ENCODE data around the gene CDC123.

The CDC123 gene

GRCh38 chr10:12195603-12196506 lies at the start of gene CDC123, which contains the start of gene NUDT5 (continued):
- TF ChIP-seq ZNF488 (tag by site-specific recombination; IDR thresholded peaks at IDR 0.05) (no peak), ZNF138 (tag by site-specific recombination; IDR thresholded peaks at IDR 0.05; ENCODE audit: borderline replicate concordance) (no peak), ZNF548 (tag by site-specific recombination; IDR thresholded peaks at IDR 0.05) (no peak), IKZF3 (tag by site-specific recombination; IDR thresholded peaks at IDR 0.05) (peak; percentile 61), RBAK (tag by site-specific recombination; IDR thresholded peaks at IDR 0.05) (no peak), ZNF404 (tag by site-specific recombination; IDR thresholded peaks at IDR 0.05) (no peak), KLF7 (tag by site-specific recombination; IDR thresholded peaks at IDR 0.05; ENCODE audit: borderline replicate concordance) (peak; percentile 36; the same call in 1 of the 2 replicates), ZNF18 (tag by site-specific recombination; IDR thresholded peaks at IDR 0.05) (no peak), ZBTB6 (tag by site-specific recombination; IDR thresholded peaks at IDR 0.05) (no peak), ZNF677 (tag by site-specific recombination; IDR thresholded peaks at IDR 0.05) (no peak), ZNF639 (tag by site-specific recombination; IDR thresholded peaks at IDR 0.05) (peak; percentile 70), ZNF148 (tag by site-specific recombination; IDR thresholded peaks at IDR 0.05; ENCODE audit: borderline replicate concordance) (no peak), ZNF202 (tag by site-specific recombination; IDR thresholded peaks at IDR 0.05; ENCODE audit: borderline replicate concordance) (no peak), KLF17 (tag by site-specific recombination; IDR thresholded peaks at IDR 0.05) (peak; percentile 81), ZSCAN23 (tag by site-specific recombination; IDR thresholded peaks at IDR 0.05) (no peak), KLF1 (tag by site-specific recombination; IDR thresholded peaks at IDR 0.05) (no peak), HOXC10 (CRISPR knock-in tag; IDR thresholded peaks at IDR 0.05) (no peak; the same call in 1 of the 2 replicates), ZNF530 (tag by site-specific recombination; IDR thresholded peaks at IDR 0.05; ENCODE audit: low read depth) (no peak), INSM2 (tag by site-specific recombination; IDR thresholded peaks at IDR 0.05) (no peak), PRDM6 (tag by site-specific recombination; IDR thresholded peaks at IDR 0.05) (no peak), ZNF529 (tag by site-specific recombination; IDR thresholded peaks at IDR 0.05; ENCODE audit: insufficient replicate concordance) (no peak), ZBTB11 (tag by site-specific recombination; conservative IDR thresholded peaks at IDR 0.05; ENCODE audit: low read depth) (peak; percentile 99)

All from HEK293 (cell line).